Skeletal muscle cell (primary cell): ENCODE data around the gene RITA1.

Experiments
- DNase-seq: peaks from one replicate; pipeline ENCODE4 v3.0.0-alpha.2; 2010; ENCODE audit warnings: low read depth
- H3K4me3 ChIP-seq: 2 replicates; pipeline ENCODE4 v1.5.1; 2011; ENCODE audit warnings: low read depth, mild to moderate bottlenecking, control low read depth, low read length, moderate library complexity

RITA1 gene

DNA sequence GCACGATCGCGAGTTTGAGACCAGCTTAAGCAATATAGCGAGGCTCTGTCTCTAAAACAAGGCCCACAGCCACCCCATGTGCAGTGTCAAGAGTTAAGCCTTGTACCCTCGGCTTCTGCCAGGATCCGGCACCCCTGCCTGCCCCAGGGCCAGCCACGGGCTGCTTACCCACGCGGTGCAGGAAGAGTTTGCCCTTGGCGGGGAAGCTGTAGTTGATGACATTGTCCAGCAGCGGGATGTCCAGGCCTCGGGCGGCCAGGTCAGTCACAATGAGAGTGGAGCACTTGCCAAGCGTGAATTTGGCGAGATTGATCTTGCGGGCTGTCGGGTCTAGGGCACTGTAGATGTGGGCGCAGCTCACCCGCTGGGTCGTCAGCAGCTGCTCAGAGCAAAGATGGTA, 13.3 kb upstream of the RITA1 start:
- DNase-seq = no peak
- no peak overlapping the region for H3K4me3 ChIP-seq

DNA sequence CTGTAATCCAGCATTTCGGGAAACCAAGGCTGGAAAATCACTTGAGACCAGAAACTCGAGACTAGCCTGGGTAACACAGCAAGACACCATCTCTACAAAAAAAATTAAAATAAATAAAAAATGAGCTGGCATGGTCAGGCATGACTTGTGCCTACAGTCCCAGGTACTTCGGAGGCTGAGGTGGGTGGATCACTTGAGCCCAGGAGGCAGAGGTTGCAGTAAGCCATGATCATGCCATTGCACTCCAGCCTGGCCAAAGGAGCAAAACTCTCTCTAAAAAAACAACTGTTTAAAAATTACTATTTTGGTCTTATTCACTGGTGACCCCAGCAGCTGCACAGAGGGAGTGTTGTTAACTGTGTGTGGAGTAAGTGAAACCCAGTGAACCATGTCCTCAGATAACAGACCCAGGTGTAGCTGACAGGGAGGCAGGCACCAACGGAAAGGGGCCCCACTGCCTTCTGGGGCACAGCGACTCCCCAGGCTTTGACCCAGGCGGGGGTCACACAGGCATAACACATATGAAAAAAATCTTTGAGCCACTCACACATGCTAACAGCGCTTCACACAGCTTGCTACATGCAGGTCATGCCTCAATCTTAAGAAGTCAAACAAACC, 12.3 kb upstream of the RITA1 start:
- no peak overlapping the region for H3K4me3 ChIP-seq
- no peak for DNase-seq

DNA sequence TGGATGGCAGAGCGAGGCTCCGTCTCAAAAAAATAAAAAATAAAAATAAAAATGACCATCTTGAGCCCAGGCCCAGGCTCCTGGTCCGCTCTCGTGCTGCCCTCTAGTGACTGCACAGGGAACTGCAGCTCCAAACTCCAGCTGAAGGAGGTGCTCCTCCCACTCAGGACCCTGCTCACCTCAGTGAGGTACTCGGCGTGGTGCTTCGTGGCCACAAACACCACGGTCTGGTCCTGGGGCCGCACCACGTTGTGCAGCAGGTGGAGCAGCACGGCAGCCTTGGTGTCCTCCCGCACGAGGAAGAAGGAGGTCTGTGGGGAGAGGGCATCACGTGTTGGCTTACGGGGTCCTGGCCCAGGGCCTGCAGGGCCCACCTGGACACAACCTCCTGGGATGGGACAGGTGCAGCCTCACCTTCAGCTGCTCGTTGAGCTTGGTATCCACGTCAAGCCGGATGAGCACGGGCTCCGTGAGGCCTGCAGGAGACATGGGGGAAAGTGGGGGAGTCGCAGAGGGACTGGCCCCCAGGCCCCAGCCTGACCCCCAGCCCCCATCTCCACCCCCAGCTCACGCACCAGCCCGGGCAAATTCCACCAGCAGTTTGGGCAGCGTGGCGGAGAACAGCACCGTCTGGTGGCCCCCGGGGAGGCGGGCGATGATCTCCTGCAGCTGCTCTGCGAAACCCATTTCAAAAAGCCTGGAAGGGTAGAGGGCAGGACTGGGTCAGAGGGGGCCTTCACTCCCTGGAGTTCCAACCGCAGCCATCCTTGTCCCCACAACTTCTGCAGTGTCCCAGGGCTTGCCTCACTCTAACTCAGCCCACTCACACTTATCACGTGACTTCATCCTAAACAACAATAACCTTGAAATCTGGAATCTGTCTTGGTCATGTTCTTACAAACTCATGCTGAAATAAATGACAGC, 10.8 kb upstream of the RITA1 start:
- no peak for DNase-seq
- H3K4me3 ChIP-seq = no peak overlapping the region

GRCh38 chr12:113179023-113179422, 6.5 kb upstream of the RITA1 start:
- DNase-seq = no peak

GRCh38 chr12:113180333-113180732, 5.2 kb upstream of the RITA1 start:
- no peak for DNase-seq
- H3K4me3 ChIP-seq = no peak overlapping the region

More at GRCh38 chr12:113179023-113179422, 6.5 kb upstream of the RITA1 start:
- H3K4me3 ChIP-seq = no peak overlapping the region

GRCh38 chr12:113181975-113182374, 3.5 kb upstream of the RITA1 start:
- DNase-seq = no peak
- H3K4me3 ChIP-seq = no peak overlapping the region

GRCh38 chr12:113183030-113183589, 2.4 kb upstream of the RITA1 start:
- no peak for DNase-seq
- no peak overlapping the region for H3K4me3 ChIP-seq

GRCh38 chr12:113184098-113184899, 1.2 kb upstream of the RITA1 start:
- H3K4me3 ChIP-seq = peak overlapping the region; percentile 93
- no peak for DNase-seq

GRCh38 chr12:113184900-113185179, 681 bp upstream of the RITA1 start:
- DNase-seq = peak; percentile 60
- H3K4me3 ChIP-seq = peak overlapping the region; percentile 93

DNA sequence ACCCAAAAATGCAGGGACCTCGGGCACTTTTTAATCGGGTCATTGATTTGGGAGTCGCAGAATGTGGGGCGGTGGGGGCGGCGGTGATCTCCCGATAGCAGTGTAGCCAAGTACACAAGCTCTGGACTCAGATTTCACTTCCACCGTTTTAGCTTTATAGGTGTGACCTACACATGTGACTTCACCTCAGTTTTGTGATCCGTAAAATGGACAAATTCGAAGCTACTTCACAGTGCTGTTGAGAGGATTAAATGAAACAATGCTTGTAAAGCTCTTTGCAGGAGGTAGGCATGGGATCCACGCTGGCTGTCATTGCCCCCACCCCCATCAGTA, 478 bp downstream of the RITA1 start:
- peak overlapping the region; percentile 93 for H3K4me3 ChIP-seq
- DNase-seq = no peak

DNA sequence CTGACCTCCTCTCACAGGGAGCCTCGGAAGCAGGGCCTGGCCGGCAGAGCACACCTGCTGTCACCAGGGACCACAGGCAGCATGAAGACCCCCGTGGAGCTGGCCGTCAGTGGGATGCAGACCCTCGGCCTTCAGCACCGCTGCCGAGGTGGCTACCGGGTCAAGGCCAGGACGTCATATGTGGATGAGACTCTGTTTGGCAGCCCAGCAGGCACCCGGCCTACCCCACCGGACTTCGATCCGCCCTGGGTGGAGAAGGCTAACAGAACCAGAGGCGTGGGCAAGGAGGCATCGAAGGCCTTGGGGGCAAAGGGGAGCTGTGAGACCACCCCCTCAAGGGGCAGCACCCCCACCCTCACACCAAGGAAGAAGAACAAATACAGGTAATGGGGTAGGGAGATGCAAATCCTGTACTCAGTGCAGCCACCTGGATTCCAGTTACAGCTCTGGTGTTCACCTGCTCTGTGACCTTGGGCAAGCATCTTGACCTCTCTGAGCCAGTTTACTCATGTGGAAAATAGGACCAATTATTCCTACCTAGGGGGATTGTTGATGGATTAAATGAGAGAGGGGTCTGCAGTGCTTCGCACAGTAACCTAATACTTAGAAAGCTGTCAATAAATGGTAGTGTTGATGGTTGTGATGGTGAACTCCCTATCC, 1.3 kb downstream of the RITA1 start:
- DNase-seq = no peak
- H3K4me3 ChIP-seq = peak overlapping the region; percentile 93

- no peak overlapping the region for H3K4me3 ChIP-seq
- no peak for DNase-seq
Observed at GRCh38 chr12:113189361-113189760, 3.8 kb downstream of the RITA1 start.

DNA sequence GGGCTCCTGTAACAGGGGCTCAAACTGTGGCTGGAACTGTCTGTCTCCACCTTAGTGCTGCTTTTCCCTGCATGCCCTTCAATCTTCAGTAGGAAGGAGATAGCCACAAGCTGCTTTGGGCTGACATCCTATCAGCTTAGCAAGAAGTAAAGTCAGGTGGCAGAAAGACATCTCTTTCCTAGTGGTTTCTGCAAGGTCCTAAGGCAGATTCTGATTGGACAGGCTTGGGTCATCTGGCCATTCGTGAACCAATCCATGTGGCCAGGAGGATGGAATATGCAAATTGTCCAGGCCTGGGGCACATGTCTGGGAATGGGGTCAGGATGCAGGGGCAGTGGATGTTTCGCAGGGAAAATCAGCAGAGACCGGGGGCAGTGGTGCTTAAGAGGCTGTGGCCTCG, 5.2 kb downstream of the RITA1 start:
- no peak for DNase-seq

GRCh38 chr12:113191227-113191626, 5.7 kb downstream of the RITA1 start:
- H3K4me3 ChIP-seq = no peak overlapping the region
- DNase-seq = no peak

More for the DNA sequence above, 5.2 kb downstream of the RITA1 start:
- H3K4me3 ChIP-seq = no peak overlapping the region

DNA sequence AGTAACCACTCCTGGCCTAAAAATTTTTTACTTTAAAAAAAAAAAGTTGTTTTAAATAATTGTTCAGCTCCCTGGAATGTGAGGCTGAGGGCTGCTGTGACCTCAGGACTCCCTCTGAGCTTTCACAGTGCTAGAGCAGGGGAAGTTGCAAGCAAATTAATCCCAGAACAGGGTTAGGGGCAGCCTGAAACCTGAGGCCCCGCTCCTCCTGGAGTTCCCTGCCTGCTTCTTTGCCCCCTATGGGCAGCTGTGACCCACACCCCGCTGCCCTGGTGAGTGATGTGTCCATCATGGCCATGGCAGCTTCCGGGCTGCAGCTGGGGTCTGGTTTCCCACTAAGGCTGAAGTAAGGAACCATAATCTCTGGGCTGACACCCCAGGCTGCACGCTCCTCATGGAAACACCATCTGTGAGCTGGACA, 9.5 kb downstream of the RITA1 start:
- H3K4me3 ChIP-seq = no peak overlapping the region
- DNase-seq = no peak

- no peak for DNase-seq
Observed at GRCh38 chr12:113195598-113195997, 10.1 kb downstream of the RITA1 start.

DNA sequence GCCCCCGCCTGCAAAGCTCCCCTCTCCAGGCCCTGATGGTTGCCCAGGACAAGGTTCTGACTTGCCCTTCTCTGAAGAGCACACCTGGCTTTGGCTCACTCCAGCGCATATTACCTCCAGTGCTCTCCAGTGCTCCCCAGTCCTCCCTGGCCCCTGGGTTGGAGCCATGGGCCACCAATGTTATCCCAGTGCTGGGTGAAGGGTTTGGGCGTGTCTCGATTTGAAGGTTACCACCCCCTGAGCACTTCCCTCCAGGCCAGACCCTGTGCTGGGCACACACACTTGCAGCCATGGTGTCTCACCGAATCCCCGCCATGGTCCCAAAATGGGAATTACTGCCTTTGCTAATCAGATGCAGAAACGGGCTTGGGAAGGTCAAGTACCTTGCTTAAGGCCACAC, 11.1 kb downstream of the RITA1 start:
- no peak for DNase-seq

More at GRCh38 chr12:113195598-113195997, 10.1 kb downstream of the RITA1 start:
- no peak overlapping the region for H3K4me3 ChIP-seq

GRCh38 chr12:113196990-113197389, 11.5 kb downstream of the RITA1 start:
- DNase-seq = no peak
- no peak overlapping the region for H3K4me3 ChIP-seq

More for the DNA sequence above, 11.1 kb downstream of the RITA1 start:
- H3K4me3 ChIP-seq = no peak overlapping the region

GRCh38 chr12:113197518-113198077, 12.1 kb downstream of the RITA1 start:
- no peak overlapping the region for H3K4me3 ChIP-seq
- no peak for DNase-seq
